Lung microvascular endothelial cell (primary cell): ENCODE data around the gene ALPI. TPM values are rescaled to one million over a fixed set of nuclear protein-coding genes. Genes with fewer than 3 reads are reported as not detected.
"Not testable (repeated sequence)": the region's sequence is repeated elsewhere in the genome, so short reads cannot be mapped to it uniquely, and the experiment has no call there.

Experiments
- DNase-seq, 2 donors: peaks; one replicate each; pipeline versions ENCODE4 v3.0.0 to v3.0.0-alpha.2; 2010; ENCODE audit warnings: low read depth in 2 of 2
- total RNA-seq: library from RNA; depleted of rRNA; stranded (reverse); fragments of >200 nt; gene quantifications from 2 replicates; pipeline ENCODE4 v1.2.1, GENCODE V29; 2014

The ALPI gene
- total RNA-seq, result not detected in 2 replicates

- DNase-seq, result no peak
These were observed at the start of gene ALPI for GRCh38 chr2:232455426-232456255. Gene ALPI (plus strand): TSS chr2:232456153. CDS start chr2:232456200, 47 bp downstream.

DNA sequence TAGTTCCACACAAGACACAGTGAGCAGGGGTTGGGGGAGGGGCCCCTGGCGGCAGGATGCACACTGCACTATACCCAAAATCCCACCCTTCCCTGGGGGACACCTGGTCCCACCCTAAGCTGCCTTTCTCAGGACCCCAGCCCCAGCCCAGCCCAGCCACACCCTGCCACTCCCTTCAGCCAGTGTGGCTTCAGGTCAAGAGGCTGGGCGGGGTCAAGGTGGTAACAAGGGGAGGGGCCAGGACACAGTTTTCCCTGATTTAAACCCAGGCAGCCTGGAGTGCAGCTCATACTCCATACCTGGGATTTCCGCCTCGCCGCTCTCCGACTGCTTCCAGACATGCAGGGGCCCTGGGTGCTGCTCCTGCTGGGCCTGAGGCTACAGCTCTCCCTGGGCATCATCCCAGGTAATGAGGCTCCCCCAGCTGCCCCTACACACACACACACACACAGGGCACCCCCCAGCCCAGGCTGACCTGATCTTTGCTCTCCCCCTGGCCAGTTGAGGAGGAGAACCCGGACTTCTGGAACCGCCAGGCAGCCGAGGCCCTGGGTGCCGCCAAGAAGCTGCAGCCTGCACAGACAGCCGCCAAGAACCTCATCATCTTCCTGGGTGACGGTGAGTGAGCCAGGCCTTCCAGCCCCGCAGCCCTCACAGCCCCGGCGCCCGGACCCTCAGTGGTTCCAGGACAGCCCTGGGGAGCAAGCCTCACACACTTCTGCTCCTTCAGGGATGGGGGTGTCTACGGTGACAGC is 49.2 kb upstream of the ALPI start, which contains the start of gene ALPG:
Gene ALPG, plus strand, starts transcription at position 289 of the 755 bp plus-strand sequence. Its CDS starts 51 bp downstream, at position 340.
- DNase-seq, result no peak

GRCh38 chr2:232407428-232408150 is 48.4 kb upstream of the ALPI start:
- DNase-seq, result not testable (repeated sequence)

- DNase-seq, result not testable (repeated sequence)
These were observed 47.7 kb upstream of the ALPI start for GRCh38 chr2:232408269-232408668.

GRCh38 chr2:232409617-232410016 is 46.3 kb upstream of the ALPI start:
- DNase-seq, result not testable (repeated sequence)

- peak in 1 of 2 donors; percentile 39 for DNase-seq
These were observed 45.6 kb upstream of the ALPI start for GRCh38 chr2:232410238-232410900.

DNA sequence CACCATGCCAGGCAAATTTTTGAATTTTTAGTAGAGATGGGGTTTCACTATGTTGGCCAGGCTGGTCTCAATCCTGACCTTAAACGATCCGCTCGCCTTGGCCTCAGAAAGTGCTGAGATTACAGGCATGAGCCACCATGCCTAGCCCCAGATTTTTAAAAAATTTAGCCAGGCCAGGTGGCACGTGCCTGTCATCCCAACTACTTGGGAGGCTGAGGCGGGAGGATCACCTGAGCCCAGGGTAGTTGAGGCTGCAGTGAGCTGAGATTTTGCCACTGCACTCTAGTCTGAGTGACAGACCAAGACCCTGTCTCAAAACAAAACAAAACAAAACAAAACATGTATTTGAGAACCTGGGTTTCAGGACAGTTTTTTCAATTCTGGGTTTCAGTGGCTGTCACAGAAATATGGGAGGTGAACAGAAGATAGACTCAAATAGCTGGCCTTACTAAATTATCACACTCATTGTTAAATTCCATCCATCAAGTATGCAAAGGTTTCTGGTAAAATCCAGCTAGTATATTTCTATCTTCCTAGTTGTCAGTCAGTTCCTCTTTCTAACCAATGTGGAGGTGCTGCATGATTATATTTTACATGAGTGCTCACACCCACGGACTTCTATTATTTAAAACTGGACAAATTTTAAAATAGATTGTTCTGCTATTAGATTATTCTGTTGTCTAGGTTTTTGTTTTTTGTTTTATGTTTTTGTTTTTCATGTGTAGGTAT is 43.9 kb upstream of the ALPI start:
- no peak for DNase-seq

DNA sequence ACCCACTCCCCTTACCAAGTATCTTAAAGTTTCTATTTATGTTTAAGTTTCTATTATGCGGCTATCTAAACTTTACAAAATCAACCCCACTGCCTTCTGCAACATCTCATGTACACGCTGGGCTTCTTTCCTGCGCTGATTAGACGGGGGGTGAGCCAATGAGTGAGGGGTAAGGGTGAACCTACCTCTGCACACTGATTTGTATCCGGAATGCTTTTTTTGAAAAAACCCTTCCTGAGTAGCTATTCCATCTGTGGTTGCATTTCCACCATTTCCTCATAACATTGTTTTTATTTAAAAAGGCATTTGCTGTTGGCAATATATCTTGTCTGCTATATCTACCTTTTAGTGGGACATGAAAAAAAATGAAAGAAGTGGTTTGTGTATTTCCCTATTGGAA is 43.0 kb upstream of the ALPI start:
- peak in 1 of 2 donors; percentile 68 for DNase-seq

DNA sequence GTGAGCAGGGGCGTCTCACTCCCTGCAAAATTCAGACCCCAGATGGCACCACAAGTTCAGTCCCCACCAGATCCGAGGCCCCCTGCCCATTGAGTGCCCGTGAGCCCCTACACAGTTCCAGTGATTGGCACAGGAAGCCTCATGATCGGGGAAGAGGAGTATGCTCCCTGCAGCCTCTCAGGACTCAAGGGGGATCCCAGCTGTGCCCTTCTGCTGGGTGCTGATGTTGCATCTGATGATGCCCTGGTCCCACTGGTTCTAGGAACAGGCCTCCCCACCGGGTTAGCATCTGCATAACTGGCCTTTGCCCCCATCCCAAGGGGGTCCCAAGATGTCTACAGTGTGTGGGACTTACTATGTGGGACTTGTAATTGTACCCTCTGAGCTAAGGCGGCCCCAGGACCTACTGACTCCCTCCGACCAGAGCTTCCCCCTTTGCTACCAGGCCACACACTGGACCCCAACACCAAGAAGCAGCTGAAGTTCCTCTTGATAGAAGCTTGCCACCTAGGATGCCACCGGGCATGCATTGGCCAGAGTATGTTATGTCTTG is 40.7 kb upstream of the ALPI start:
- DNase-seq, result no peak

- DNase-seq, result no peak
These were observed 40.0 kb upstream of the ALPI start for GRCh38 chr2:232415736-232416520.

- no peak for DNase-seq
These were observed 39.2 kb upstream of the ALPI start for GRCh38 chr2:232416521-232417470.

- DNase-seq, result no peak
These were observed 38.5 kb upstream of the ALPI start for GRCh38 chr2:232417489-232417888.

DNA sequence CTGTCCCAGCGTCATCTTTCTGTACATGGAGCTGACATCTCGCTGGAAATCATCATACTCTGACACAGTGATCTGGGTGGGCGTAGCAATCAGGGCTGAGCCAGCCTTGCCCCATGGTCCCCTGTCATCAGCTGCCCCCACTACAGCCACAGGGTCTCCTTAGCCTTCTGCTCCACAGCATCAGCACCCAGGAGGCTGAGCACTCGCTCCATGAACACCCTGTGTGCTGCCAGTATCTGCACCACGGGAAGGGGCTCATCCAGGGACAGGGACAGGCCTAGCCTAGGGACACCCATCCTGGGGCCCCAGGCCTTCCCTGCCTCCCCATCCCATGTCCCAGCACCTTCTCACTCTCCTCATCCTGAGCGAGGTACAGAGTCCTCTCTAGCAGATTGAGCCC is 37.9 kb upstream of the ALPI start:
- DNase-seq, result no peak

- no peak for DNase-seq
These were observed 37.3 kb upstream of the ALPI start for GRCh38 chr2:232418466-232419244.

DNA sequence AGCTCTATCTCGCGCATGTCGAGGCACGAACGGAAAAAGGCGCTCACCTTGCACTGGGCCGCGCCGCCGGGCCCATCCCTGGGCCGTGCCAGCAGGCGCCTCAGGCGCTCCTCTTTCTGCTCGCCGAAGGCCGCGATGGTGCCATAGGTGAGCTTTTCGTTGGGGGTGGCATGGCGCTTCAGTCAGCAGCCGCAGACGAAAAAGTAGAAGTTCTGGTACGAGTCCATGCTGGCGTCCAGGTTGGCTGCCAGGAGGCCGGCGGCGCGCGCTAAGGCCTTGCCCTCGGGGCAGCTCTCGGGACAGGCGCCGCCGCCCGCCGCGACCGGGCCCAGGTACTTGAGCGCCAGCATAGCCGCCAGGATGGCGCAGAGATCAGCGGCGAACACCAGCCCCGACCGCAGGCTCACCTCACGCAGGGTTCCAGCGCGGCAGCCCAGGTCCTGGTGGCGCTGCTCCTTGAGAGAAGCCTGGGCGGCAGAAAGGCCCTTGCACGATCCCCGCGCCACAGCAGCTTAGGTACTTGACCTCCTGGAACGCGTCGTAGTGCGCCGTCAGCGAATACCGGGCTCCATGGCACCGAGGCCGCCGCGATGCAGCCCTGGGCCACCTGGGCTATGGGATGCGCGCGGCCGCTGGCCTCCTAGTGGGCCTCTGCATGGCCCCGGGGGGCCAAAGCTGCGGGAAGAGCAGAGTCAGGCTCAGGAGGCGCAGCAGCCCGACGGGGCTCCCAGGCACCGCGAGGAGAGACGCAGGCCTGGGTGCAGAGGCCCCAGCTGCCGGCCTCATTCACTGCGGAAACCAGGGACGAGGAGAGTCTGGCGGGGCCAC is 36.5 kb upstream of the ALPI start:
- DNase-seq, result no peak

DNA sequence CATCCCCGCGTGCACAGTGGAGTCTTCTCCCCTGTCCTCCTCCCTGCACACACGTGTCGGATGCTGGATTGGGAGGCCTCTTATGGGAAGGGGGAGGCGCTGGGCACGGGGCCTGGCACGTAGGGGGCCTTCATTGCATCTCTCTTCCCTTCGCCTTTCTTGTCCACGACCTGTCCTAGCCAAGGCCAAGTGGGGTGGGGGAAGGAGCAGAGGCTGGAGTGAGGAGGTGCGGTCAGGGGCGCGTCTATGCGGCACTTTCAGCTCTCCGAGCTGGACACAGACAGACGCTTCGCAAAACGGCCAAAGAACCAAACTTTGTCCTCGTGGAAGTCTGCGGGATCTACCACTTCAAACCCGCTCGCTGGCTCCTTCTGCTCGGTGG is 35.9 kb upstream of the ALPI start:
- no peak for DNase-seq
